ENCODE measurements around the gene BBS12. TPM values are rescaled to one million over a fixed set of nuclear protein-coding genes. Genes with fewer than 3 reads are reported as not detected.

BBS12 gene
- polyA plus RNA-seq, 2 of the 4 experiments (the other 2 are of a cell fraction) = 3.2 to 3.4 TPM

GRCh38 chr4:122718281-122718680, 14.2 kb upstream of the BBS12 start:
- Histone ChIP-seq H3K4me3 (no peak overlapping the region), H3K27ac (no peak overlapping the region), H3K9me3 (no peaks in the 10 kb centered on the region), H3K4me1 (no peaks in the 10 kb centered on the region), H3K4me2 (no peak overlapping the region)
- no peak for ATAC-seq
- DNase-seq (ENCODE audit: low read depth in 1 of 2, low spot score in 1 of 2) = no peak
- ChIA-PET POLR2A (no interaction called here), CTCF (interaction anchor here (1.0 to 2.2 kb wide), 4 partner anchors 14 to 197 kb away, joined by 3 to 22 read pairs (median 4); no protein-coding TSS in a partner anchor)
- FAIRE-seq = no peak
- WGBS (ENCODE audit: missing lambda C conversion rate) = 71% methylated on average over 2 of the region's 2 CpGs
- no peak for TF ChIP-seq MAZ (IDR thresholded peaks at IDR 0.05; ENCODE audit: borderline replicate concordance, low read depth, low read length)
- no peak for TF ChIP-seq CHD4 (IDR thresholded peaks at IDR 0.05; ENCODE audit: borderline replicate concordance)
- TF ChIP-seq BCL3 (IDR thresholded peaks at IDR 0.05) = no peak
- TF ChIP-seq NFE2L2 (conservative IDR thresholded peaks at IDR 0.05; ENCODE audit: low read length) = no peak
- TF ChIP-seq KDM5A (IDR thresholded peaks at IDR 0.05) = no peak
- no peak for TF ChIP-seq E2F6 (IDR thresholded peaks at IDR 0.05; ENCODE audit: borderline replicate concordance, low read depth)
- TF ChIP-seq JUNB (IDR thresholded peaks at IDR 0.05) = no peak
- TF ChIP-seq NPAS2 (CRISPR knock-in tag; IDR thresholded peaks at IDR 0.05; ENCODE audit: borderline replicate concordance) = no peak
- no peak for TF ChIP-seq CEBPB (IDR thresholded peaks at IDR 0.05)
- no peak for TF ChIP-seq HES2 (IDR thresholded peaks at IDR 0.05)
- no peak for TF ChIP-seq PHF8 (IDR thresholded peaks at IDR 0.05; ENCODE audit: borderline replicate concordance, low read depth)
- TF ChIP-seq POLR2A (IDR thresholded peaks at IDR 0.05; ENCODE audit: low read length) = no peak

DNA sequence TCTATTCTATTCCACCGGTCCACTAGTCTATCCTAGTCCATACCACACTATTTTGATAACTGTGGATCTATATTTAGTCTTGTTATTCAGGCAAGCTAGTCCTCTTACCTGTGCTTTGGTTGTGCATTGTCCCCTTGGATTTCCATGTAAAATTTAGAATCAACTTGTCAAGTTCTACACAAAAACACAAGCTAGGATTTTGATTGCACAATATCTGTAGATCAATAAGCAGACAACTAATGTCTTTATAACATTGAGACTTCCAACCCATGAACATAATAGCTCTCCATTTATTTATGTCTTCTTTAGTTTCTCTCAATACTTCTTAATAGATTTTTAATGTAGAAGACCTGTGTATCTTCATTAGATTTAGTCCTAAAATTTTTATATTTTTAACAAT, 10.2 kb upstream of the BBS12 start:
- 20% methylated on average over 1 of the region's 1 CpG for WGBS (ENCODE audit: missing lambda C conversion rate)

More for the DNA sequence above, 10.2 kb upstream of the BBS12 start:
- H3K4me1 ChIP-seq = no peaks in the 10 kb centered on the region
- no peak for ATAC-seq
- CTCF ChIA-PET = interaction anchor here (1.2 kb wide), 1 partner anchor 208 kb away, joined by 3 read pairs; no protein-coding TSS in a partner anchor
- POLR2A ChIA-PET = no interaction called here
- H3K4me2 ChIP-seq = no peak overlapping the region
- DNase-seq (ENCODE audit: low read depth in 1 of 2, low spot score in 1 of 2) = no peak
- H3K27ac ChIP-seq = no peak overlapping the region
- no peak for FAIRE-seq
- H3K4me3 ChIP-seq = no peak overlapping the region
- no peaks in the 10 kb centered on the region for H3K9me3 ChIP-seq
- TF ChIP-seq PHF8 (IDR thresholded peaks at IDR 0.05; ENCODE audit: borderline replicate concordance, low read depth) (no peak), RARB (CRISPR knock-in tag; IDR thresholded peaks at IDR 0.05) (no peak), MAX (IDR thresholded peaks at IDR 0.05) (no peak), HEYL (CRISPR knock-in tag; IDR thresholded peaks at IDR 0.05) (no peak), KDM5A (IDR thresholded peaks at IDR 0.05) (no peak), TFCP2L1 (CRISPR knock-in tag; IDR thresholded peaks at IDR 0.05) (no peak), REST (IDR thresholded peaks at IDR 0.05) (no peak), ATOH8 (CRISPR knock-in tag; IDR thresholded peaks at IDR 0.05; ENCODE audit: low read depth) (no peak), RAD21 (conservative IDR thresholded peaks at IDR 0.05 in 1 of 2, IDR thresholded peaks at IDR 0.05 in 1 of 2) (no peak), ZNF302 (CRISPR knock-in tag; IDR thresholded peaks at IDR 0.05) (no peak), JUNB (IDR thresholded peaks at IDR 0.05) (no peak)
